ENCODE results near the gene SKP1. TPM values are rescaled to one million over a fixed set of nuclear protein-coding genes. Genes with fewer than 3 reads are reported as not detected.

Gene SKP1
- polyA plus RNA-seq, 2 donors = 75.0 to 423 TPM

DNA sequence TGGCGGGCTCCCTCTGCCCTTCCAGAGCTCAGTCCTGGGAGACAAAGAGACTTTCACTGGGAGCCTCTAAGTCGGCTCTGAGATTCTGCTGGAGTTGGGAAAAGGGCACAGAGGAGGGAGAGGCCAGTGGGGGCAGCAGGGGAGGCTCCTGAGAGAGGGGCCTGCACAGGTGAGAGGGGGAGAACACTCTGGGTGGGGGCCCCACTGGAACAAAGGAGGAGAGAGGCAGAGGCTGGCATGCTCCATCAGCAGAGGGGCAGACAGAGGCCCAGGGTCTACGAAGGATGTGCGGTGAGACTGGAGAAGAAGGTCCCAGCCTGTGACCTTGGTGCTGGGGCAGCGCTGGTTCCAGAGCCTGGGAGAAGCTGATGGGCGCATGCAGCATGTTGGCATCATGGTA, 53.4 kb downstream of the SKP1 start:
- Histone ChIP-seq H3K36me3 (ENCODE audit: control insufficient read depth in 2 of 2, insufficient read depth in 2 of 2, low read length in 1 of 2) (peaks cover 0 to 4% of the 10 kb centered on the region in 2 donors), H3K9me3 (ENCODE audit: control insufficient read depth in 2 of 2, insufficient read depth in 1 of 2, low read depth in 1 of 2, low read length in 1 of 2) (no peaks in the 10 kb centered on the region), H3K27ac (ENCODE audit: low read depth in 2 of 2, low read length in 1 of 2) (no peak overlapping the region), H3K27me3 (ENCODE audit: control insufficient read depth in 1 of 2, insufficient read depth in 2 of 2, low read length in 2 of 2) (no peaks in the 10 kb centered on the region), H3K4me1 (ENCODE audit: control insufficient read depth in 2 of 2, insufficient read depth in 2 of 2, low read length in 1 of 2) (peaks cover 13% of the 10 kb centered on the region in 2 donors), H3K4me3 (ENCODE audit: low read depth in 1 of 2, low read length in 2 of 2) (no peak overlapping the region)
- WGBS, 2 donors = 82 to 91% methylated on average over 6 of the region's 6 CpGs

DNA sequence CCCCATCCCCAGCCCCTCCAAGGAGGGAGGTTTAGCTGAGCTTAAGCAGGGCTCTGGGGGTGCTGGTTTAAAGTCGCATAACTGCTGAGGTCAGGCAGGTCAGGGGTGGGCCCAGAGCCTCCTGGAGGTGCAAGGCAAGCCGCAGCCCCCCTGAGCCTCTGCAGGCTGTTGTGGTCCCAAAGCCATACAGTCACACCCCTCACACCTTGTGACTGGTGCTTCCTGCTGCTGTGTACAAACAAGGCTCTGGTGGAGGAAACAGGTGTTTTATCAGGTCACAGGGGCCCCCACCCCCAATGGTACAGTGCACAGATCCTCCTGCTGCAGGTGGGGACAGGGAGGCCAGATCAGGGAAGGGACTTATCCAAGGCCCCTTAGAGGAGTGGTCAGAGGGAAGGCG, 54.2 kb downstream of the SKP1 start:
- no peaks in the 10 kb centered on the region for H3K27me3 ChIP-seq (ENCODE audit: control insufficient read depth in 1 of 2, insufficient read depth in 2 of 2, low read length in 2 of 2)
- peaks cover 0 to 2% of the 10 kb centered on the region in 2 donors for H3K36me3 ChIP-seq (ENCODE audit: control insufficient read depth in 2 of 2, insufficient read depth in 2 of 2, low read length in 1 of 2)
- peaks cover 8% of the 10 kb centered on the region in 2 donors for H3K4me1 ChIP-seq (ENCODE audit: control insufficient read depth in 2 of 2, insufficient read depth in 2 of 2, low read length in 1 of 2)

DNA sequence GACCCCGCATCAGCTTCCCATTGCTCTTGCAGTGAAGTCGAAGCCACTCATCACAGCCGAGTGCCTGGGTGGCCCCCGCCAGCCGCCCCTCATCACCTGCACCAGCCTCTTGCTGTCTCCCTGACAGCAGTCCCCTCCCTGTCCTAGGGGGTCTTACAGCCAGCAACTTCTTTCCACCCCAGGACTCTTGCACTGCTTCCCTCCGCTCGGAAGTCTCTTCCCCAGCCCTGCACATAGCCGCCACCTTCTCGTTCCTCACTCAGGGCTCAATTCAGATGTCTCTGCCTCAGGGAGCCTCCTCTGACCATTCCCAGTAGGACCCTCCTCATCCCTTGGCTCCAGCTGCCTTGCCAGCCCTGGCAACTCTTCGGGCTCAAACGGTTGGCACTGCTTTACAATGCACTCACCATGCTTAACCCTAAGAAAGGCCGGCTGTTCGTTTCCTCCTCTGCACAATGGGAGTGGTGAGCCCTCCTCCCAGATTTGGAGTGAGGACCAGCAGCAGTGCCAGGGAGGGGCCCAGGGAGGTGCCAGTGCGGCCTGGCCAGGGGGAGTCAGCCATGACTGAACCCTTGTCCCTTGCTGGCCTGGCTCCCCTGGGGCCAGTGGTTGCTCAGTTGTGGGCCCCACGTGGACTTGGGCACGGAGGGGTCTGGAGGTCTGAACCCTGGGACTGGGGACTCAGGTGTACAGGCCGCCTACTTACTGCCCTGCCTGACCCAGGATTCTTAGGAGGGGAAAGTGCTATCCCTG, 56.2 kb downstream of the SKP1 start:
- H3K4me3 ChIP-seq (ENCODE audit: low read depth in 1 of 2, low read length in 2 of 2) = no peak overlapping the region
- no peak overlapping the region for H3K27ac ChIP-seq (ENCODE audit: low read depth in 2 of 2, low read length in 1 of 2)
- no peaks in the 10 kb centered on the region for H3K27me3 ChIP-seq (ENCODE audit: control insufficient read depth in 1 of 2, insufficient read depth in 2 of 2, low read length in 2 of 2)
- H3K4me1 ChIP-seq (ENCODE audit: control insufficient read depth in 2 of 2, insufficient read depth in 2 of 2, low read length in 1 of 2) = peaks cover 5 to 6% of the 10 kb centered on the region in 2 donors
- H3K36me3 ChIP-seq (ENCODE audit: control insufficient read depth in 2 of 2, insufficient read depth in 2 of 2, low read length in 1 of 2) = peaks cover 0 to 2% of the 10 kb centered on the region in 2 donors
- H3K9me3 ChIP-seq (ENCODE audit: control insufficient read depth in 2 of 2, insufficient read depth in 1 of 2, low read depth in 1 of 2, low read length in 1 of 2) = no peaks in the 10 kb centered on the region
- 87 to 90% methylated on average over 17 of the region's 17 CpGs for WGBS, 2 donors

More for the DNA sequence above, 54.2 kb downstream of the SKP1 start:
- Histone ChIP-seq H3K9me3 (ENCODE audit: control insufficient read depth in 2 of 2, insufficient read depth in 1 of 2, low read depth in 1 of 2, low read length in 1 of 2) (no peaks in the 10 kb centered on the region), H3K4me3 (ENCODE audit: low read depth in 1 of 2, low read length in 2 of 2) (no peak overlapping the region), H3K27ac (ENCODE audit: low read depth in 2 of 2, low read length in 1 of 2) (no peak overlapping the region)
- 75 to 80% methylated on average over 3 of the region's 3 CpGs for WGBS, 2 donors

DNA sequence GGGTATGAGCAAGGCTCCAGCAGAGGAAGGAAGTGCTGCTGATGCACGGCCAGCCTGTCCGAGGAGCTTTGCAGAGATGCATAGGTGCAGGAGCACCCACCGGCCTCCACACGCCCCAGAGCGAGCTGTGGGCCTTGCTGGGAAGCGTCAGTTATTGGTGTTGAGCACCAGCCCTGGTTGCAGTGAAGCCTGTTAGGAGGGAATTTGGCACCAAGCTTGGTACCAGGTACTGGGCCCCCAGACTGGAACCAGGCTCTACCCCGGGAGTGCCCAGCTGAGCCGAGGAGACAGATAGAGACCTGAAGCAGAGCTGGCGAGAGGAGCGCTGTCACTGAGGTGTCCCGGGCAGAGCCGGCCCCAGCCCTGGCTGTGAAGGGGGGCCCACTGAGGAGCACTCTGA, 57.0 kb downstream of the SKP1 start:
- no peaks in the 10 kb centered on the region for H3K9me3 ChIP-seq (ENCODE audit: control insufficient read depth in 2 of 2, insufficient read depth in 1 of 2, low read depth in 1 of 2, low read length in 1 of 2)
- H3K27me3 ChIP-seq (ENCODE audit: control insufficient read depth in 1 of 2, insufficient read depth in 2 of 2, low read length in 2 of 2) = no peaks in the 10 kb centered on the region
- peaks cover 0 to 2% of the 10 kb centered on the region in 2 donors for H3K4me1 ChIP-seq (ENCODE audit: control insufficient read depth in 2 of 2, insufficient read depth in 2 of 2, low read length in 1 of 2)
- no peak overlapping the region for H3K4me3 ChIP-seq (ENCODE audit: low read depth in 1 of 2, low read length in 2 of 2)
- peaks cover 0 to 2% of the 10 kb centered on the region in 2 donors for H3K36me3 ChIP-seq (ENCODE audit: control insufficient read depth in 2 of 2, insufficient read depth in 2 of 2, low read length in 1 of 2)
- WGBS, 2 donors = 80% methylated on average over 12 of the region's 12 CpGs
- no peak overlapping the region for H3K27ac ChIP-seq (ENCODE audit: low read depth in 2 of 2, low read length in 1 of 2)

DNA sequence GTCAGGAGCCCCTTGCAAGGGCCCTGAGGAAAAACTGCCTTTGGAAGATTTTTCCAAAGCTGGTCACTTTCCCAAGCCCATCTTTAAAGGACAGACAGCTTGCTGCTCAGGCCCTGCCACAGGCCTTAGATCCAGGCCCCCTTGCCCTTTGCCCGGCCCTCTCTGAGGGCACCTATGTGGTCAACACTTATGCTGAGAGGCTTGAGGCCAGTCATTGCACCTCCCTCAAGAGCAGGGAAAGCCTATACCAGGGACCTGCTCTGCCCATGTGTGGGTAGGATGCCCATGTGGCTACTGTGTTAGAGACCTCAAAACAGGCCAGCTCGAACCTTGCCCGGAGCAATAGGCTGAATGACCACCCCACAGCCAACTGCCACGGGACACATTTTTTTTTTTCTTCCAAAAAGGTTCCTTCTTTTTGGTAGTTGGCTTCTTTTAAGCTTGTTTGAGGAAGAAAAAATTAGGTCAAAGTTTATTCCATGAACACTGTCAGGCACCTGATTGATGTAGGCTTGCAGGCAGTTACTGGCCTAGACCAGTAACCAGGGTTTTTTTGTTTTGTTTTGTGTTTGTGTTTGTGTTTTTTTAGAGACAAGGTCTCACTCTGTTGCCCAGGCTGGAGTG, 58.4 kb downstream of the SKP1 start:
- H3K27me3 ChIP-seq (ENCODE audit: control insufficient read depth in 1 of 2, insufficient read depth in 2 of 2, low read length in 2 of 2) = no peaks in the 10 kb centered on the region
- peaks cover 4 to 6% of the 10 kb centered on the region in 2 donors for H3K4me1 ChIP-seq (ENCODE audit: control insufficient read depth in 2 of 2, insufficient read depth in 2 of 2, low read length in 1 of 2)
- H3K27ac ChIP-seq (ENCODE audit: low read depth in 2 of 2, low read length in 1 of 2) = no peak overlapping the region
- H3K36me3 ChIP-seq (ENCODE audit: control insufficient read depth in 2 of 2, insufficient read depth in 2 of 2, low read length in 1 of 2) = peaks cover 0 to 2% of the 10 kb centered on the region in 2 donors
- WGBS, 2 donors = 86 to 89% methylated on average over 4 of the region's 4 CpGs
- H3K9me3 ChIP-seq (ENCODE audit: control insufficient read depth in 2 of 2, insufficient read depth in 1 of 2, low read depth in 1 of 2, low read length in 1 of 2) = no peaks in the 10 kb centered on the region
- H3K4me3 ChIP-seq (ENCODE audit: low read depth in 1 of 2, low read length in 2 of 2) = no peak overlapping the region

DNA sequence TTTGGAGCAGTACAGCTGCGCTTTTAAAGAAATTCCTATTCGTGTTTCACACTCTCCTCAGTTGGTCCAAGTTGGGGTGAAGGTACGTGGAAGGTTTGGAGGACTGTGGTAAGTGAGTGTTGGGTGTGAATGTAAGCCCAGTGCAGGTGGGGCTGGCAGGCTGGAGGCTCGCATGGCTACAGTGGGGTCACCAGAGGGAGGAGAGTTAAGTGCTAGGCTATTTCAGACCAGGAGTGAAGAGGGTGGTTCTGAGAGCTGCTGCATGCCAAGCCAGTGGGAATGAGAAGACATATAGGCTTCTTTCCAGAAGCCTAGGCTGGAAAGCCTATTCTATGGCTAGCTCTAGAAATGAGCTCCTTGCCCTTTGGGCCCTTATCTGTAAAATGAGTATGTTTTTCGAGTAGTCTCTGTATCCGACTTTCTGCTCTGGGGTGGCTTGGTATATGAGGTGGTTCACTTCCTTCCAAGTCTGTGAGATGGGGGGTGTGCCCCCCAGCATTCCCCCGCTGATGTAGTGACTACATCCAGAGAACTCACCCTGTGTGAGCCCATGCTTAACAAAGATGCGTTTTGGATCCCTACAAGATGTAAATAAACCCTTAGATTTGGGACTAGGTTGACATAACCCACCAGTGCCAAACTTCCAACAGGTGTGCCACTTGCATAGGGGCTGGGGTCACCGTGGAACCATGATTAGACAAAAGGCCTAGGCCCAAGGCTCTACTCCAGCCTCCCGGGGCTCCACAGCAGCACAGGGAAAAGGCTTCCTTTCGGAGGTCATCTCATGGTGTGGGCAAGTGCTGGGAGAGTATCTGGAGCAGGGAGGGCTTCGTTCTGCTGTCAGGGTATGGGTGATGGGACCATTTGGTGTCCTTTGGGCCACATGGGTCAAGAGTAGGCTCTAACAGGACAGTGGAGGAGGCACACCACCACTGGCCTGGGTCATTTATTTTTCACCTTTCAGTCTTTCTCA, 59.7 kb downstream of the SKP1 start:
- H3K4me3 ChIP-seq (ENCODE audit: low read depth in 1 of 2, low read length in 2 of 2) = no peak overlapping the region
- WGBS, 2 donors = 88 to 92% methylated on average over 12 of the region's 12 CpGs
- H3K36me3 ChIP-seq (ENCODE audit: control insufficient read depth in 2 of 2, insufficient read depth in 2 of 2, low read length in 1 of 2) = peaks cover 0 to 2% of the 10 kb centered on the region in 2 donors
- no peak overlapping the region for H3K27ac ChIP-seq (ENCODE audit: low read depth in 2 of 2, low read length in 1 of 2)
- no peaks in the 10 kb centered on the region for H3K27me3 ChIP-seq (ENCODE audit: control insufficient read depth in 1 of 2, insufficient read depth in 2 of 2, low read length in 2 of 2)
- peaks cover 4 to 6% of the 10 kb centered on the region in 2 donors for H3K4me1 ChIP-seq (ENCODE audit: control insufficient read depth in 2 of 2, insufficient read depth in 2 of 2, low read length in 1 of 2)
- no peaks in the 10 kb centered on the region for H3K9me3 ChIP-seq (ENCODE audit: control insufficient read depth in 2 of 2, insufficient read depth in 1 of 2, low read depth in 1 of 2, low read length in 1 of 2)

DNA sequence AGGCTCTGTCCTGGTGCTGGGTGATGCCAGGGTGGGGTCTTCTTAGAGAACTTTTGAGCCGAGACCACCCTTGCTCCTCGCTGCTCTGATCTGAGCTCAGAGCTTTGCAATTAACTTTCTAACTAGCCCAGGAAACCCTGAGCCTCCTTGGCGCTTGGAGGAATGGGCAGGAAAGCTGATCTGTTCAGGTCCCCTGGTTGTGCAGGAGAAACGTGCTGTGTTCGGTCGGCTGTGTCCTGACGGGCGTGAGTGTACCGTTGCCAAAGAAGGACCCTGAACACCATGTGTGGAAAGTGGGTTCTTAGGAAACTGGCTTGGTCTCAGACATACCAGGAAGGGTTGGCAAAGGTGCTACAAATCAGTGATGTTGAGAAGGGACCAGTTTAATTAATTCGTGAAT, 60.5 kb downstream of the SKP1 start:
- no peak overlapping the region for H3K4me3 ChIP-seq (ENCODE audit: low read depth in 1 of 2, low read length in 2 of 2)
- WGBS, 2 donors = 82 to 92% methylated on average over 10 of the region's 10 CpGs
- H3K4me1 ChIP-seq (ENCODE audit: control insufficient read depth in 2 of 2, insufficient read depth in 2 of 2, low read length in 1 of 2) = peaks cover 4 to 6% of the 10 kb centered on the region in 2 donors
- H3K9me3 ChIP-seq (ENCODE audit: control insufficient read depth in 2 of 2, insufficient read depth in 1 of 2, low read depth in 1 of 2, low read length in 1 of 2) = no peaks in the 10 kb centered on the region
- no peaks in the 10 kb centered on the region for H3K27me3 ChIP-seq (ENCODE audit: control insufficient read depth in 1 of 2, insufficient read depth in 2 of 2, low read length in 2 of 2)
- peaks cover 0 to 2% of the 10 kb centered on the region in 2 donors for H3K36me3 ChIP-seq (ENCODE audit: control insufficient read depth in 2 of 2, insufficient read depth in 2 of 2, low read length in 1 of 2)
- H3K27ac ChIP-seq (ENCODE audit: low read depth in 2 of 2, low read length in 1 of 2) = no peak overlapping the region

DNA sequence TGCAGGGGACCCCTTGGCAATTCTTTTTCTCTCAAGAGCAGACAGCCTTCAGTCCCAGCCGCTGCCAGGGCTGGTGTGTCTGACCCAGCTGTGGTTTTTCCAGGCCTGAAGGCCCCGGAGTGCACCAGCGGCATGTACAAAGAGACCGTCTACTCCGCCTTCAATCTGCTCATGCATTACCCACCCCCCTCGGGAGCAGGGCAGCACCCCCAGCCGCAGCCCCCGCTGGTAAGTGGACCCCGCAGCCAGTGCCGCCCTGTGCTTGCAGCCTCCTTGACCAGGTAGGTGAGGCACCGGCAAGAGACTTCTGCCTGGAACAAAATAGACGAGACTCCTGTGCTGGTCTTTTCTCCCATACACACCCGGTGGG, 61.0 kb downstream of the SKP1 start:
- Histone ChIP-seq H3K27me3 (ENCODE audit: control insufficient read depth in 1 of 2, insufficient read depth in 2 of 2, low read length in 2 of 2) (no peaks in the 10 kb centered on the region), H3K36me3 (ENCODE audit: control insufficient read depth in 2 of 2, insufficient read depth in 2 of 2, low read length in 1 of 2) (peaks cover 0 to under 1% of the 10 kb centered on the region in 2 donors), H3K9me3 (ENCODE audit: control insufficient read depth in 2 of 2, insufficient read depth in 1 of 2, low read depth in 1 of 2, low read length in 1 of 2) (no peaks in the 10 kb centered on the region), H3K4me3 (ENCODE audit: low read depth in 1 of 2, low read length in 2 of 2) (no peak overlapping the region), H3K4me1 (ENCODE audit: control insufficient read depth in 2 of 2, insufficient read depth in 2 of 2, low read length in 1 of 2) (peaks cover 4 to 6% of the 10 kb centered on the region in 2 donors), H3K27ac (ENCODE audit: low read depth in 2 of 2, low read length in 1 of 2) (no peak overlapping the region)
- 46 to 60% methylated on average over 13 of the region's 13 CpGs for WGBS, 2 donors
